ENCODE measurements around the gene SPOCK2.

GRCh38 chr10:72049472-72049871 lies 38.9 kb downstream of the SPOCK2 start:
- TF ChIP-seq POLR2A (IDR thresholded peaks at IDR 0.05) (no peak), CTCF (IDR thresholded peaks at IDR 0.05 in 8 of 11, conservative IDR thresholded peaks at IDR 0.05 in 3 of 11) (no peak), POLR2AphosphoS5 (IDR thresholded peaks at IDR 0.05) (no peak)

Measured in spleen (tissue), 7 donors.